Stomach (tissue), 9 donors: ENCODE data around the gene TAF1B. TPM values are rescaled to one million over a fixed set of nuclear protein-coding genes. Genes with fewer than 3 reads are reported as not detected.
A peak's percentile ranks its signal among the peaks of the same experiment; 100 is the strongest.

Source experiments
- DNase-seq, 2 donors: peaks; one replicate each; pipeline versions ENCODE4 v3.0.0 to v3.0.0-alpha.2; 2013 to 2019
- H3K27ac ChIP-seq, 5 donors: fragments of 200-600 bp in 4 of 5; sonication (generic) in 4 of 5; one replicate each; pipeline ENCODE4 v1.5.1; 2013 to 2019; ENCODE audit warnings: mild to moderate bottlenecking in 1 of 5, moderate library complexity in 1 of 5
- H3K27me3 ChIP-seq, 3 donors: fragments of 200-600 bp; sonication (generic); one replicate each; pipeline ENCODE4 v1.5.1; 2017 to 2019; ENCODE audit warnings: mixed run types in 1 of 3
- H3K36me3 ChIP-seq, 4 donors: fragments of 200-600 bp; sonication (generic); 1 replicate in 3 of 4; 2 replicates in 1 of 4; pipeline ENCODE4 v1.5.1; 2016 to 2019
- H3K4me1 ChIP-seq, 4 donors: fragments of 200-600 bp; sonication (generic); one replicate each; pipeline ENCODE4 v1.5.1; 2016 to 2019
- H3K4me3 ChIP-seq, 4 donors: fragments of 200-600 bp; sonication (generic) in 3 of 4; one replicate each; pipeline ENCODE4 v1.5.1; 2016 to 2019; ENCODE audit warnings: mild to moderate bottlenecking in 1 of 4
- H3K9me3 ChIP-seq, 4 donors: fragments of 200-600 bp; sonication (generic); one replicate each; pipeline ENCODE4 v1.5.1; 2016 to 2019
- CTCF ChIP-seq, 7 experiments: fragments of 450-650 bp in 4 of 7; fragments of 200-600 bp in 3 of 7; sonication (generic) in 3 of 7; IDR thresholded peaks; one replicate each; pipeline ENCODE4 v1.5.1; 2016 to 2019; ENCODE audit warnings: antibody characterized with exemption in 7 of 7, control low read depth in 2 of 7, mild to moderate bottlenecking in 1 of 7
- EP300 ChIP-seq: sonication (generic); formaldehyde crosslinking; IDR thresholded peaks from one replicate; pipeline ENCODE4 v1.6.1; 2017; ENCODE audit warnings: antibody characterized with exemption
- POLR2A ChIP-seq, 4 donors: fragments of 450-650 bp; IDR thresholded peaks; one replicate each; pipeline ENCODE4 v1.6.1; 2016; ENCODE audit warnings: antibody characterized with exemption in 4 of 4, control low read depth in 2 of 4, mild to moderate bottlenecking in 1 of 4, moderate library complexity in 1 of 4
- POLR2AphosphoS5 ChIP-seq, 3 donors: sonication (generic); formaldehyde crosslinking; IDR thresholded peaks; one replicate each; pipeline ENCODE4 v1.6.1; 2016; ENCODE audit warnings: antibody characterized with exemption in 3 of 3
- WGBS, 5 donors: extraction: QIAGEN DNeasy Blood & Tissue Kit in 3 of 5; methylation state at CpG; one replicate each; pipeline versions ENCODE4 v1.1.5 to v1.1.7; 2013 to 2018; 5-methylcytosine and 5-hydroxymethylcytosine counted together
- intact Hi-C: fragments of 100-400 bp; cut with DNase I; formaldehyde crosslinking; loops from one replicate; pipeline ENCODE4 v1.15.1; 2023; ENCODE audit warnings: low total_unique reads
- polyA plus RNA-seq, 3 donors: library from polyadenylated mRNA; stranded (reverse); fragments of 200-250 nt; gene quantifications; one replicate each; pipeline ENCODE4 v1.2.3, GENCODE V29; 2013
- total RNA-seq, 5 donors: library from RNA; depleted of rRNA; stranded (reverse); fragments of >200 nt; gene quantifications; one replicate each; pipeline versions ENCODE4 v1.1.0 to v1.2.3, GENCODE V29; 2014 to 2016
- donor health status: healthy with polysubstance abuse.
- donor health status: Bipolar disorder and iron deficiency.
- donor health status: healthy.

TAF1B gene
- total and polyA plus RNA-seq, 8 donors: 3.8 to 34.6 (median 6.4) TPM

- H3K9me3 ChIP-seq: no peaks in the 10 kb centered on the region
- peaks cover 0 to 12% (median 6%) of the 10 kb centered on the region in 4 donors for H3K4me1 ChIP-seq
- peaks cover 0 to 18% (median 8%) of the 10 kb centered on the region in 4 donors for H3K36me3 ChIP-seq
- no peak overlapping the region for H3K4me3 ChIP-seq
- DNase-seq: no peak
- H3K27ac ChIP-seq: no peak overlapping the region
- TF ChIP-seq POLR2A (IDR thresholded peaks at IDR 0.05) (no peak), EP300 (no peak), POLR2AphosphoS5 (IDR thresholded peaks at IDR 0.05) (no peak), CTCF (IDR thresholded peaks at IDR 0.05) (no peak)
- WGBS, 5 donors: 42 to 64% (median 55%) methylated on average over 3 of the region's 3 CpGs
- intact Hi-C loops: no loop called here
- H3K27me3 ChIP-seq: no peaks in the 10 kb centered on the region
Observed at GRCh38 chr2:9966491-9967022, 123.3 kb downstream of the TAF1B start.

DNA sequence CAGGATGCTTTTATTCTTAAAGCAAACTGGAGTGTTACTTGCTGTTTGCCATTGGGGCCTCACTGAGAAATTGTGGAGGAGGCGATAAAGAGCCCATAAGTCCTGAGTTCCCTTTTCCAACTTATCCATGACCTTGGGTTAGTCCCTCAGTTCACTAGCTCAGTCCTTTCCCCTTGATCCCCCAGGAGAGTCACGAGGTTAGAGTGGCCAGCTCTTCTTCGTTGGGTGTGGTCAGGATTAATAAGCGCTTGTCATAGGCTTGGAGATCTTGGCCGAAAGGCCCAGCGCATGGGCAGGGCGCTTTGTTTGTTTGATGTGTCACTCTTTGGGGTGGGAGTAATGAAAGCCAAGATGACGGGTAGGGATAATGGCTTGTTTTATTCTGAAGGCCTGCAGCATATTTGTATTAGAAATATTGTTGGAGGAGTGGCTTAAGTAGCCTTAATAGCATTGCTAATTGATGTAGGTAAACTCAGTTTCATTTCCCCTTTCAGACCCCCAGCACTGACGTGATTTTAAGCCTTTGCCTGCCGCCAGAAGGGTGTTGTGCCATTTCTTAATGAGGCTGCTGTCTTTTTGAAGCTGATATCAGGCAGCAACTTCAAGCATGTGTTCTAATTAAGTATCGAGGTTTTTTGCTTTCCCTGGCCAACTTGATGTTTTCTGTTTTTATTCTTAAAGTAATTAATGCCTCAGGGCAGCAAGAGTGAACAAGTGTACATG is 123.9 kb downstream of the TAF1B start:
- Histone ChIP-seq H3K4me1 (peaks cover 0 to 18% (median 8%) of the 10 kb centered on the region in 4 donors), H3K36me3 (peaks cover 0 to 15% (median 7%) of the 10 kb centered on the region in 4 donors), H3K9me3 (no peaks in the 10 kb centered on the region), H3K27me3 (no peaks in the 10 kb centered on the region), H3K27ac (no peak overlapping the region), H3K4me3 (no peak overlapping the region)
- no peak for DNase-seq
- intact Hi-C loops: no loop called here
- TF ChIP-seq CTCF (IDR thresholded peaks at IDR 0.05) (no peak), EP300 (no peak), POLR2AphosphoS5 (IDR thresholded peaks at IDR 0.05) (no peak), POLR2A (IDR thresholded peaks at IDR 0.05) (no peak)
- WGBS, 5 donors: 84 to 93% (median 90%) methylated on average over 11 of the region's 11 CpGs

DNA sequence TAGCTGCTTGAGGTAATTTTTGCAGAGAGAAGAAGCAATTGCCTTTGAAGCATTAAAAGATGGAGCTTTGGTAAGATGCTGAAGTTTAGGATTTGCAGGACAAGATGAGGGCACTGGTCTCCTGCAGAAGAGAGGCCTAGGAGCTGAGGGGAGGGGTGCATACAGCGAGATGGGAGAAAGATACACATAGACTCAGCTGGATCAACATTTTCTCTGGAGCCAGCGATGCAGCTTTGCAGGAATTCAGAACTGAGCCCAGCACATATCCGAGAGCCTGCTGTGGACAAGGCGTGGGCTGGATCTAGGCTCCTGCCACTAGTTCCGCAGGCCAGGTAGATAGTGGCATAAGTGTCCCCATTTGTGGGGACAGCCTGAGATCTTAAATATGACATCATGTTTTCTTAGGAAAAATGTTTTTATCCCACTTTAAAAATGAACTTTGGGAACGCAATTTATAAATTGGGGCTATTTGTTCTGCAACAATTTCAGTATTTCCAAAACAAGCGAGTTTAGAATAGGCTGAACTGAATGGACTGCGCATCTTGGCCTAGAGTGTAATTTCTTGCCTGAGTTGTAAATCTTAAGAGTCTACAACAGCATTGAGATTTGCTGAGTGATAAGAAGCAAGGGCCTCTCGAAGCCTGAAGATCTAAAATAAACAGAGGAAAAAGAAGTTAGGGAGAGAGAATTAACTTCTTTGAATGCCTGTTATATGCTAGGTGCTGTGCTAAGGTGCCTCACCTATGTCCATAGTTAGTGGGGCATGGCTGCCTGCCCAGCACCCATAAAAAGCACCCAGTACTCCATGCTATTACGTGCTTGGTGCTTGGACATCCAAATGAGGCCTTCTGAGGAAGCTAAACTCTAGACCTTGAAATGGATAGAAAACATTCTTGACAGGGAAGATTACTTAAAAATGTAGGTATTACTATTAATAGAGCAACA is 125.6 kb downstream of the TAF1B start:
- intact Hi-C loops: no loop called here
- no peak for DNase-seq
- 87 to 93% (median 89%) methylated on average over 10 of the region's 10 CpGs for WGBS, 5 donors
- no peak overlapping the region for H3K4me3 ChIP-seq
- H3K27ac ChIP-seq: peak overlapping the region in 1 of 5 donors; percentile 32
- TF ChIP-seq CTCF (IDR thresholded peaks at IDR 0.05) (no peak), POLR2A (IDR thresholded peaks at IDR 0.05) (no peak), EP300 (no peak), POLR2AphosphoS5 (IDR thresholded peaks at IDR 0.05) (no peak)
- H3K27me3 ChIP-seq: no peaks in the 10 kb centered on the region
- peaks cover 0 to 14% (median 7%) of the 10 kb centered on the region in 4 donors for H3K36me3 ChIP-seq
- H3K4me1 ChIP-seq: peaks cover 0 to 32% (median 17%) of the 10 kb centered on the region in 4 donors
- no peaks in the 10 kb centered on the region for H3K9me3 ChIP-seq
